ENCODE data around the gene SEMA7A. TPM values are rescaled to one million over a fixed set of nuclear protein-coding genes. Genes with fewer than 3 reads are reported as not detected.

Gene SEMA7A
- total and polyA plus RNA-seq, 9 donors, result 3.2 to 98.6 (median 9.0) TPM

GRCh38 chr15:74373056-74373650, 60.6 kb downstream of the SEMA7A start:
- H3K27me3 ChIP-seq, result no peaks in the 10 kb centered on the region
- no peaks in the 10 kb centered on the region for H3K9me3 ChIP-seq
- no peaks in the 10 kb centered on the region for H3K36me3 ChIP-seq
- H3K4me1 ChIP-seq (ENCODE audit: insufficient read depth), result peaks cover 6% of the 10 kb centered on the region
- TF ChIP-seq CTCF (IDR thresholded peaks at IDR 0.05), result no peak
- no peak for TF ChIP-seq EP300 (IDR thresholded peaks at IDR 0.05)
- no peak for TF ChIP-seq POLR2A (IDR thresholded peaks at IDR 0.05)
- WGBS, 3 donors, result 47 to 54% (median 52%) methylated on average over 13 of the region's 13 CpGs
- no peak overlapping the region for H3K27ac ChIP-seq
- intact Hi-C loops (cut with DNase I), result loop anchor here in 3 of 4 donors (5.0 to 10.0 kb wide), 4 partner anchors 259 to 394 kb away; no protein-coding TSS in a partner anchor
- no peak overlapping the region for H3K4me3 ChIP-seq
- no peak for DNase-seq

GRCh38 chr15:74370471-74370870, 63.3 kb downstream of the SEMA7A start:
- Histone ChIP-seq H3K36me3 (no peaks in the 10 kb centered on the region), H3K4me3 (no peak overlapping the region), H3K4me1 (ENCODE audit: insufficient read depth) (peaks cover 14% of the 10 kb centered on the region), H3K27ac (peak overlapping the region in 1 of 2 donors; percentile 79), H3K9me3 (no peaks in the 10 kb centered on the region), H3K27me3 (no peaks in the 10 kb centered on the region)
- intact Hi-C loops (cut with DNase I), result loop anchor here in 3 of 4 donors (5.0 to 10.0 kb wide), 4 partner anchors 262 to 397 kb away; no protein-coding TSS in a partner anchor
- 85 to 89% (median 88%) methylated on average over 5 of the region's 5 CpGs for WGBS, 3 donors
- TF ChIP-seq POLR2A (IDR thresholded peaks at IDR 0.05), result no peak
- DNase-seq, result peak in 1 of 5 donors; percentile 24

GRCh38 chr15:74369756-74370155, 64.0 kb downstream of the SEMA7A start:
- Histone ChIP-seq H3K36me3 (no peaks in the 10 kb centered on the region), H3K27me3 (no peaks in the 10 kb centered on the region), H3K4me3 (no peak overlapping the region), H3K4me1 (ENCODE audit: insufficient read depth) (peaks cover 16% of the 10 kb centered on the region), H3K9me3 (no peaks in the 10 kb centered on the region), H3K27ac (peak overlapping the region; percentile 70 to 79)
- TF ChIP-seq CTCF (IDR thresholded peaks at IDR 0.05) (no peak), POLR2A (IDR thresholded peaks at IDR 0.05) (no peak), EP300 (IDR thresholded peaks at IDR 0.05) (no peak)
- intact Hi-C loops (cut with DNase I), result loop anchor here in 3 of 4 donors (5.0 to 10.0 kb wide), 4 partner anchors 263 to 398 kb away; no protein-coding TSS in a partner anchor
- 88 to 93% (median 93%) methylated on average over 2 of the region's 2 CpGs for WGBS, 3 donors
- peak in 1 of 5 donors; percentile 28 for DNase-seq

- Histone ChIP-seq H3K9me3 (no peaks in the 10 kb centered on the region), H3K36me3 (no peaks in the 10 kb centered on the region), H3K4me1 (ENCODE audit: insufficient read depth) (peaks cover 14% of the 10 kb centered on the region), H3K27me3 (no peaks in the 10 kb centered on the region), H3K4me3 (no peak overlapping the region), H3K27ac (peak overlapping the region; percentile 70 to 79)
- intact Hi-C loops (cut with DNase I), result no loop called here
- TF ChIP-seq EP300 (IDR thresholded peaks at IDR 0.05) (no peak), POLR2A (IDR thresholded peaks at IDR 0.05) (no peak), CTCF (IDR thresholded peaks at IDR 0.05) (no peak)
- WGBS, 3 donors, result 27 to 38% (median 35%) methylated on average over 10 of the region's 10 CpGs
- peak; percentile 74 to 85 (median 78) for DNase-seq
These were observed 64.5 kb downstream of the SEMA7A start for GRCh38 chr15:74369084-74369745.

GRCh38 chr15:74368121-74368520, 65.6 kb downstream of the SEMA7A start:
- no peak overlapping the region for H3K4me3 ChIP-seq
- H3K9me3 ChIP-seq, result no peaks in the 10 kb centered on the region
- no peaks in the 10 kb centered on the region for H3K27me3 ChIP-seq
- H3K36me3 ChIP-seq, result no peaks in the 10 kb centered on the region
- WGBS, 3 donors, result 84 to 86% (median 85%) methylated on average over 3 of the region's 3 CpGs
- TF ChIP-seq EP300 (IDR thresholded peaks at IDR 0.05) (no peak), POLR2A (IDR thresholded peaks at IDR 0.05) (no peak), CTCF (IDR thresholded peaks at IDR 0.05) (no peak)
- H3K27ac ChIP-seq, result peak overlapping the region; percentile 70 to 79
- intact Hi-C loops (cut with DNase I), result no loop called here
- peaks cover 14% of the 10 kb centered on the region for H3K4me1 ChIP-seq (ENCODE audit: insufficient read depth)
- no peak for DNase-seq
